Measurements from ENCODE around the gene VIM.

Gene VIM

GRCh38 chr10:17214526-17214925 lies 13.5 kb upstream of the VIM start:
- no peak overlapping the region for H3K4me3 ChIP-seq (ENCODE audit: low read depth, low read length)
- TF ChIP-seq CTCF (IDR thresholded peaks at IDR 0.05; ENCODE audit: low read depth, low read length, missing control alignments), result no peak
- no peak for DNase-seq (ENCODE audit: low read depth)

DNA sequence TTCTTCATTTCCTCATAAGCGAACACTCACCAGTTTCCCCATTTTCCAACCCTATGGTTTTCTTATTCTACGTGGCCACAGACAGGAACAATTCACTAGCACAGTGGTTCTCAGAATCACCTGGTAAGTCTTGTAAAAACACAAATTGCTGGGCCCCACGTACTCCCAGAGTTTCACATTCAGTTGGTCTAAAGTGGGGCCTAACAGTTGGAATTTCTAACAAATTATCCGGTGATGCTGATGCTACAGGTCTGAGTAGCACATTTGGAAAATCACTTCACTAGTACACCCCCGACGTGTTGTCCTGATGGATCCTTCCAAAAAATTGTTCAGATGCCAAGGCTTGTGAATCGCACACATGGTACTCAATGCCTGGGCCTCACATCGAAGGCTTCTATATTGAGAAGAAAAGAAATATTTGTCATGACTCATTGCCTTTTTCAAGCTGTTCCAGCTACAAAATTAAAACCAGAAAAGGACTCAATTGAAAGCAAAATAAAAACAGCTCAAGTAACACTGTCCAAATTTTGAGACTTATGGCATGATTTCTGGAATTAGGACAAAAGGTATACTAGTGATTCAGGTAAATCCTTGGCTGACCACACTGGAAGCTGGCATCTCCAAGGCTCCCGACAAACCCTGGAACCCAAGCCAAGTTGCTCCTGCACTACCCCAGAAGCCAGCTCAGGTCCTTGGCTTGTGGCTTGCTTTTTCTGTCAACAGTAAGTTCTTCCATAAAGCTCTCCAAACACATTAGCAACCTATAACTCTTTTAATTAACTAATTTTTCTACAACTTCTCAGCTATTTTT lies 12.9 kb upstream of the VIM start:
- H3K4me3 ChIP-seq (ENCODE audit: low read depth, low read length), result no peak overlapping the region
- no peak for DNase-seq (ENCODE audit: low read depth)
- no peak for TF ChIP-seq CTCF (IDR thresholded peaks at IDR 0.05; ENCODE audit: low read depth, low read length, missing control alignments)

DNA sequence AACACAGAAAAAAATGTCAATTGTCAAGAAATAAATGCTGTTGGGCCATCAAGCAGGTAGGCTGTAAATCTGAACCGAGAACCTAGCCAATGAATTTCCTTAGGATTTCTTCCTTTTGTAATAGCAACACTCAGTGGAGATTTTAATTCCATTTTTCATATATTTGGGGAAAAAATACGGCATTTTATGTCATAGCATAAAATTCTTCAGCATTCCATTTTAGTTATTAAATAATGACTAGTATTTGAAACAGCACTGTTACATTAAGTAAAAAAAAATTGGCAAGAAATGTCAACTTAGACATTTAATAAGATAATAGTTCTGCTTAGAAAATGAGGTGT lies 12.3 kb upstream of the VIM start:
- no peak for TF ChIP-seq CTCF (IDR thresholded peaks at IDR 0.05; ENCODE audit: low read depth, low read length, missing control alignments)
- no peak overlapping the region for H3K4me3 ChIP-seq (ENCODE audit: low read depth, low read length)
- no peak for DNase-seq (ENCODE audit: low read depth)

GRCh38 chr10:17216217-17216900 lies 11.7 kb upstream of the VIM start:
- no peak overlapping the region for H3K4me3 ChIP-seq (ENCODE audit: low read depth, low read length)
- DNase-seq (ENCODE audit: low read depth), result no peak
- TF ChIP-seq CTCF (IDR thresholded peaks at IDR 0.05; ENCODE audit: low read depth, low read length, missing control alignments), result no peak

GRCh38 chr10:17216901-17217395 lies 11.1 kb upstream of the VIM start:
- TF ChIP-seq CTCF (IDR thresholded peaks at IDR 0.05; ENCODE audit: low read depth, low read length, missing control alignments), result no peak
- no peak overlapping the region for H3K4me3 ChIP-seq (ENCODE audit: low read depth, low read length)

DNA sequence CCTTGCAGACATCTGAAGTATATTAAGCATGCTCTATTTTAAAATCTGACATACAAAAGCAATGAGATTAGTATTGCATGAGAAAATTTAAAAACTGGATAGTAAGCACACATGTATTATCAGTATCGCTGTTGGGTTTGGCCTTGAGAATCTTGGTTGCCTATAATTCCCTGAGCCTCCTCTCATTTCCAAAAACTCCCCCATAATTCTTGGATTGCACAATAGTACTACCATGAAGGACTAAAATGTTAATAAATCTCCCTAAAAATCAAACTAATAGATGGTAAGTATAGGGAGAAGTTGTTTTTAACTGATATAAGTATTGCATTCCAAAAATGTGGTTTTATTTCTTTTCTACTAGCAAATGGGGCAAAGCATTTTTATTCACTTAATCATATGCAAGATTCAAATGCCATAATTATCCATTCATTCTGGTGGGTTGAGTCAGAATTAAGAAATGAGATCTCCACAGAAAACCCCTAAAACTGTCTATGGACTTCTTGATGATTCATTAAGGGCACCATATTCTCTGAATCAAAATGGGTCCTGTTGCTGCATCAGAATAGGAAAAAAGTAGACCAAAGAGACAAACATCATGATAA lies 10.3 kb upstream of the VIM start:
- DNase-seq (ENCODE audit: low read depth), result no peak
- no peak overlapping the region for H3K4me3 ChIP-seq (ENCODE audit: low read depth, low read length)

More at GRCh38 chr10:17216901-17217395, 11.1 kb upstream of the VIM start:
- DNase-seq (ENCODE audit: low read depth), result no peak

More for the DNA sequence above, 10.3 kb upstream of the VIM start:
- no peak for TF ChIP-seq CTCF (IDR thresholded peaks at IDR 0.05; ENCODE audit: low read depth, low read length, missing control alignments)

Measured in GM12864 (cell line).